ENCODE measurements around the gene RNF10.

RNF10 gene

DNA sequence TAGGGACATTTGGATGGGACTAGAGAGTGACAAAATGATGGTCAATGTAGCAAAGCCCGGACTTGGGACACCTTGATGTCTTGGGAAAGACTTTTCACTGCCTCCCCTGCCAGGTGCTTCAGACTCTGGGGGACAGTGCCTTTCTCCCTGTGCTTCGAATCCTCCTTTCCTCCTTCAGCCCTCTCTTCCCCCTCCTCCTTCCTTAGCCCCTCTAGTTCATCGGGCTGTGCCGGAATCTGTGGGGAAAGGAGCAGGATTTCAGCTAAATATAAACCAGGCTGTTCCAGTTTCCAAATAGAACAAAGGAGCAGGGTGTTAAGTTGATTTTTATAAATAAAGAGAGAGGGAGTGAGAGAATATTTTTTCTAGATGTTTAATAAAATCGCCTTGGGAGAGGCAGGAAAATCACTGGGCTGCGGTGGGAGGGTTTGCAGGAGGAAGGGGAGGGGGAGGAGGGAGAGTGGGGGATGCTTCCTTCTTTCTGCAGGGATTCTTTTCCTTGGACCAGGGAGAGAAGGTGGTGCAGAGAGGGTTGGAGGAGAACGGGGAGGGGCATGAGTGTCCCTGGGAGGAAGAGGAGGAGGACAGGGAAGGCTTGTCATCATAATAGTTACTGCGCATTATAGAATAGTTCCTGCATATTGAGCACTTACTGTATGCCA is 84.9 kb downstream of the RNF10 start:
- DNase-seq = no peak

DNA sequence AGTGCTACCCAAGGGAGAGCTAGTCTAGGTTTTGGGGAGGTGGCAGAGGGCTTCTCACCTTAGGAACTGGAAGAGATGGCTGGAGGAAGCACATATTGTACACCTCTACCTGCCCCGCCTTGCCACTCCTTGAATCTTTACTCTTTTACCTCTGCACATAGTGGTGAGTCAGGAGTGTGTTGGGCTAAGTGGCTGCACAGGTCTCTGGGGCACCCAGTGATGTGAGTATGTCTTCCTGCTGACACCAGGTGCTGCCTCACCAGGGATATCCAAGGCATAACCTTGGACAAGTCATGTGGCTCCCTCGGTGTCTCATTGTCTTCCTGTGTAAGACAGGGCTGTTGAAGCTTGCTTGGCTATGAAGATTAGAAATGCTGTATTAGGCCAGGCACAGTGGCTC is 86.5 kb downstream of the RNF10 start:
- no peak for DNase-seq

GRCh38 chr12:120625557-120626419 is 91.6 kb downstream of the RNF10 start:
- no peak for DNase-seq

Measured in NCI-H2227 treated with DMSO at 0.1 percent for 48 hours (cell line).